Right lobe of liver (tissue), 4 donors: ENCODE measurements around the gene HOXC11.

Source experiments
- CTCF ChIP-seq, 4 donors: fragments of 200-600 bp in 3 of 4; fragments of 450-650 bp in 1 of 4; IDR thresholded peaks; one replicate each; pipeline versions ENCODE4 v1.5.1 to v1.8.0; 2016 to 2022; ENCODE audit warnings: antibody characterized with exemption in 4 of 4, mild to moderate bottlenecking in 2 of 4
- POLR2A ChIP-seq: fragments of 450-650 bp; IDR thresholded peaks from one replicate; pipeline ENCODE4 v1.6.1; 2017; ENCODE audit warnings: antibody characterized with exemption, mild to moderate bottlenecking
- donor health status: DM: no; HTN: no; CAD: no.
- donor health status: DM: no; HTN: no; CAD: no.
- donor health status: DM: no; HTN: yes; CAD: no.

- TF ChIP-seq CTCF (IDR thresholded peaks at IDR 0.05) (no peak), POLR2A (no peak)
Measured at GRCh38 chr12:53994264-53995001, 21.5 kb downstream of the HOXC11 start.
